Brain microvascular endothelial cell (primary cell): ENCODE results near the gene TBXA2R.

ENCODE experiments used
- DNase-seq: peaks from one replicate; pipeline ENCODE4 v3.0.0-alpha.2; 2020
- H3K27ac ChIP-seq: fragments of 250-450 bp; sonication (Bioruptor Pico); 2 replicates; pipeline ENCODE4 v1.5.1; 2020; ENCODE audit warnings: mild to moderate bottlenecking, moderate library complexity
- H3K27me3 ChIP-seq: fragments of 250-450 bp; sonication (Bioruptor Pico); replicated peaks from 2 replicates; pipeline ENCODE4 v1.5.1; 2020; ENCODE audit warnings: mild to moderate bottlenecking
- H3K36me3 ChIP-seq: fragments of 250-450 bp; sonication (Bioruptor Pico); replicated peaks from 2 replicates; pipeline ENCODE4 v1.5.1; 2020; ENCODE audit warnings: mild to moderate bottlenecking
- H3K4me3 ChIP-seq: 2 replicates; pipeline ENCODE4 v1.5.1; 2011; ENCODE audit warnings: low read depth, mild to moderate bottlenecking, control low read depth, low read length, moderate library complexity
- CTCF ChIP-seq: IDR thresholded peaks from 2 replicates; pipeline ENCODE4 v1.5.1; 2011; ENCODE audit warnings: low read depth, mild to moderate bottlenecking, moderate library complexity, low read length, control low read depth, inconsistent platforms; ENCODE audit errors: missing control alignments
- in situ Hi-C: cut with HindIII; loops from 2 replicates; pipeline ENCODE4 v1.10.0; 2017; ENCODE audit warnings: low sequenced_read_pairs, low pct_ligation_motif_present

The TBXA2R gene

GRCh38 chr19:3645726-3646125 is 39.1 kb upstream of the TBXA2R start:
- no peak for TF ChIP-seq CTCF
- in situ Hi-C loops, result no loop called here
- H3K27ac ChIP-seq, result no peak overlapping the region
- no peak for DNase-seq
- peaks cover 39% of the 10 kb centered on the region for H3K36me3 ChIP-seq
- H3K27me3 ChIP-seq, result no peaks in the 10 kb centered on the region
- H3K4me3 ChIP-seq, result no peak overlapping the region

GRCh38 chr19:3645067-3645396 is 38.4 kb upstream of the TBXA2R start:
- no peak for TF ChIP-seq CTCF
- H3K27ac ChIP-seq, result no peak overlapping the region
- peaks cover 41% of the 10 kb centered on the region for H3K36me3 ChIP-seq
- DNase-seq, result no peak
- no peak overlapping the region for H3K4me3 ChIP-seq
- H3K27me3 ChIP-seq, result no peaks in the 10 kb centered on the region
- in situ Hi-C loops, result no loop called here

GRCh38 chr19:3644351-3645066 is 37.8 kb upstream of the TBXA2R start:
- Histone ChIP-seq H3K36me3 (peaks cover 46% of the 10 kb centered on the region), H3K4me3 (no peak overlapping the region), H3K27ac (no peak overlapping the region), H3K27me3 (no peaks in the 10 kb centered on the region)
- TF ChIP-seq CTCF, result no peak
- in situ Hi-C loops, result no loop called here
- no peak for DNase-seq

- in situ Hi-C loops, result no loop called here
- peaks cover 54% of the 10 kb centered on the region for H3K36me3 ChIP-seq
- H3K27ac ChIP-seq, result no peak overlapping the region
- DNase-seq, result no peak
- no peak for TF ChIP-seq CTCF
- H3K4me3 ChIP-seq, result no peak overlapping the region
- no peaks in the 10 kb centered on the region for H3K27me3 ChIP-seq
These were observed 37.1 kb upstream of the TBXA2R start for GRCh38 chr19:3643674-3644313.

GRCh38 chr19:3642987-3643673 is 36.5 kb upstream of the TBXA2R start:
- no peak for DNase-seq
- no peak overlapping the region for H3K4me3 ChIP-seq
- H3K36me3 ChIP-seq, result peaks cover 58% of the 10 kb centered on the region

More at GRCh38 chr19:3642987-3643673, 36.5 kb upstream of the TBXA2R start:
- in situ Hi-C loops, result no loop called here
- TF ChIP-seq CTCF, result no peak
- H3K27me3 ChIP-seq, result no peaks in the 10 kb centered on the region
- H3K27ac ChIP-seq, result no peak overlapping the region
